ENCODE results near the gene FYB1.

DNA sequence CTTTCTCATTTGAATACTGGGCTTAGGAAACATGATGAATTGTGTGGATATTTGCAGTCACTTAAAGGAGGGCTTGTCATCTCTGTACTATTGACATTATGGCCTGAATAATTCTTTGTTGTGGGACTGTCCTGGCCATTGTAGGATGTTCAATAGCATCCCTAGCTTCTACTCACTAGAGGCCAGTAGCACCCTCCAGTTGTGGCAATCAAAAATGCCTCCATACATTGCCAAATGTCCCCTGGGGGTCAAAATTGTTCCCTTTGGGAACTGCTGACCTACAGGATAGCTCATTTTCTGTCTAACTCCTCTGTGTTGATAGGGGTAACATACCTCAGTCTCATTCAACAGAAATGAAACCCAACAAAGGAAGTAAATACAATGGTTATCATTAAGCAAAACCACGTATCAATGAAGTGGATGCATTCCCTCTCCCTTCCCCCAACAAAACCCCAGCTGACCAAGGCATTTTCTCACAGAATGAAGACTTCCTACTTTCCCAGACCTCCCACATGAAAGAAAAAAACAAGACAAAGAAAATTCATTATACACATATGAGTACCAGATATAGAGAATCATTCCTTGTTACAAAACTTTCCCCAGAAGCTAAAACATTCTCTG is 18.1 kb downstream of the FYB1 start:
- TF ChIP-seq CTCF (IDR thresholded peaks at IDR 0.05), result no peak
- TF ChIP-seq POLR2A (IDR thresholded peaks at IDR 0.05), result no peak
